SKM-1 treated with dmso at 0.1 percent for 144 hours (cell line): Measurements from ENCODE around the gene BBS1.
"Not testable (repeated sequence)": the region's sequence is repeated elsewhere in the genome, so short reads cannot be mapped to it uniquely, and the experiment has no call there.

Experiments
- DNase-seq: peaks from one replicate; lab custom pipeline; 2025; ENCODE audit not compliant: unreplicated experiment; lab: John Stamatoyannopoulos, UW

BBS1 gene

GRCh38 chr11:66569076-66569475, 58.6 kb downstream of the BBS1 start:
- no peak for DNase-seq

GRCh38 chr11:66570079-66570849, 59.8 kb downstream of the BBS1 start:
- no peak for DNase-seq

GRCh38 chr11:66570850-66571180, 60.4 kb downstream of the BBS1 start:
- DNase-seq: no peak

- peak; percentile 31 for DNase-seq
Observed at GRCh38 chr11:66579017-66579606, 68.7 kb downstream of the BBS1 start.

- DNase-seq: no peak
Observed at GRCh38 chr11:66580803-66581202, 70.4 kb downstream of the BBS1 start.

- no peak for DNase-seq
Observed at GRCh38 chr11:66581261-66581660, 70.8 kb downstream of the BBS1 start.

- not testable (repeated sequence) for DNase-seq
Observed at GRCh38 chr11:66582565-66583147, 72.2 kb downstream of the BBS1 start.
